Measurements from ENCODE around the gene TRPM5.
A peak's percentile ranks its signal among the peaks of the same experiment; 100 is the strongest.

The TRPM5 gene

GRCh38 chr11:2402890-2403645 is 41.2 kb downstream of the TRPM5 start:
- DNase-seq (ENCODE audit: low spot score) = no peak

- no peak for DNase-seq (ENCODE audit: low spot score)
Observed at GRCh38 chr11:2402106-2402505, 42.2 kb downstream of the TRPM5 start.

GRCh38 chr11:2401436-2401984 is 42.8 kb downstream of the TRPM5 start:
- DNase-seq (ENCODE audit: low spot score) = no peak

GRCh38 chr11:2400762-2401435 is 43.4 kb downstream of the TRPM5 start:
- DNase-seq (ENCODE audit: low spot score) = no peak

GRCh38 chr11:2400069-2400761 is 44.1 kb downstream of the TRPM5 start, which contains the start of gene TSSC4:
TSSC4 (plus strand) TSS chr11:2400750; CDS start chr11:2402634, 1,884 bp downstream.
- DNase-seq (ENCODE audit: low spot score) = peak; percentile 100

- DNase-seq (ENCODE audit: low spot score) = no peak
Observed at GRCh38 chr11:2399488-2400068, 44.7 kb downstream of the TRPM5 start.

GRCh38 chr11:2398664-2399355 is 45.5 kb downstream of the TRPM5 start:
- DNase-seq (ENCODE audit: low spot score) = no peak

GRCh38 chr11:2397005-2397404 is 47.3 kb downstream of the TRPM5 start:
- DNase-seq (ENCODE audit: low spot score) = no peak

- DNase-seq (ENCODE audit: low spot score) = no peak
Observed at GRCh38 chr11:2396471-2396870, 47.8 kb downstream of the TRPM5 start.

- no peak for DNase-seq (ENCODE audit: low spot score)
Observed at GRCh38 chr11:2395856-2396255, 48.5 kb downstream of the TRPM5 start.

DNA sequence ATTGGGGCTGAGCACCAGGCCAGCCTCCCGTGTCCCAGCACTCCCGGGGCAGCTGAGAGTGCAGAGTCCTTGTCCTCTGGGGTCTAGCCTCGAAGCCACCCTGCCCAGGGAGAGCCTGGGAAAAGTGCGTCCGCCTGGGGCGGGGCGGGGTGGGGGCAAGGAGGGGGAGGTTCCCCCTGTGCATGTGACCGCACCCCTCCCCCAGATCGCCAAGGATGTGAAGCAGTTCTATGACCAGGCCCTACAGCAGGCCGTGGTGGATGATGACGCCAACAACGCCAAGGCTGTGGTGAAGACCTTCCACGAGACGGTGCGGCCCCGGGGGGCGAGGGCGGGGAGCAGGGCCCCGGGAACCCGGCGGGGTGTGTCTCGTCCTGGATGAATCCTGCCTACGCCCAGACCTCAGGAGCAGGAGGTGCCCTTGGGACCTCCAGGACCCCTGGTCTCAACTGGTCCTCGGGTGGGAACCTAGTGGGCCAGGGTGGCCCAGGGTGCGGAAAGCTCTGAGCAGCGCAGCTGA is 49.0 kb downstream of the TRPM5 start:
- DNase-seq (ENCODE audit: low spot score) = no peak

DNA sequence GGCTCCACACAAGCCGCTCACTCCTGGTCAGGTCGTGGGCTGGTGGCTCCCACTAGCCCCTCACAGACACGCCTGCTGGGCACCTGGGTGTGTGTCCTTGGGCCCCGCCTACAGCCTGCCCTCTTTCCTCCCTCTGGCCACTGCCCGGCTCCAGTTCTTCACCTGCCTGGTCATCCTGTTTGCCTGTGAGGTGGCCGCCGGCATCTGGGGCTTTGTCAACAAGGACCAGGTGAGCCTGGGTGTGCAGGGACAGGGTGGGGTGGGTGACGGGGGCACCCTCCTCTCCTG is 49.6 kb downstream of the TRPM5 start:
- DNase-seq (ENCODE audit: low spot score) = no peak
